Smooth muscle cell (in vitro differentiated cells): Measurements from ENCODE around the gene SDHC. TPM values are rescaled to one million over a fixed set of nuclear protein-coding genes. Genes with fewer than 3 reads are reported as not detected.
A peak's percentile ranks its signal among the peaks of the same experiment; 100 is the strongest.
"Not testable (repeated sequence)": the region's sequence is repeated elsewhere in the genome, so short reads cannot be mapped to it uniquely, and the experiment has no call there.

Source experiments
- DNase-seq: peaks from one replicate; lab custom pipeline; 2025; ENCODE audit not compliant: unreplicated experiment; lab: John Stamatoyannopoulos, UW
- H2AFZ ChIP-seq: fragments of 200-600 bp; sonication (generic); 2 replicates; pipeline ENCODE4 v1.6.0; 2016; ENCODE audit warnings: antibody characterized with exemption, low read depth, mild to moderate bottlenecking
- H3F3A ChIP-seq: fragments of 200-600 bp; sonication (generic); 2 replicates; pipeline ENCODE4 v1.6.0; 2017; ENCODE audit warnings: antibody characterized with exemption, low read depth
- H3K27ac ChIP-seq: fragments of 200-600 bp; sonication (generic); 2 replicates; pipeline ENCODE4 v1.5.1; 2016; ENCODE audit warnings: low read depth, mild to moderate bottlenecking
- H3K27me3 ChIP-seq: fragments of 200-600 bp; sonication (generic); 2 replicates; pipeline ENCODE4 v1.6.1; 2016; ENCODE audit warnings: low read depth, mild to moderate bottlenecking
- H3K36me3 ChIP-seq: fragments of 200-600 bp; sonication (generic); 2 replicates; pipeline ENCODE4 v1.5.1; 2016; ENCODE audit warnings: low read depth
- H3K4me1 ChIP-seq: fragments of 200-600 bp; sonication (generic); 2 replicates; pipeline ENCODE4 v1.5.1; 2016; ENCODE audit warnings: low read depth
- H3K4me2 ChIP-seq: fragments of 200-600 bp; sonication (generic); 2 replicates; pipeline ENCODE4 v1.6.0; 2016; ENCODE audit warnings: mild to moderate bottlenecking
- H3K4me3 ChIP-seq: fragments of 200-600 bp; sonication (generic); 2 replicates; pipeline ENCODE4 v1.5.1; 2016; ENCODE audit warnings: mild to moderate bottlenecking
- H3K79me2 ChIP-seq: fragments of 200-600 bp; sonication (generic); 2 replicates; pipeline ENCODE4 v1.6.0; 2016; ENCODE audit warnings: low read depth, mild to moderate bottlenecking
- H3K9ac ChIP-seq: fragments of 200-600 bp; sonication (generic); 2 replicates; pipeline ENCODE4 v1.6.0; 2016; ENCODE audit warnings: low read depth
- H3K9me3 ChIP-seq: fragments of 200-600 bp; sonication (generic); replicated peaks from 2 replicates; pipeline ENCODE4 v1.5.1; 2016; ENCODE audit warnings: low read depth
- H4K20me1 ChIP-seq: fragments of 200-600 bp; sonication (generic); 2 replicates; pipeline ENCODE4 v1.6.0; 2016; ENCODE audit warnings: low read depth
- CTCF ChIP-seq: fragments of 200-600 bp; sonication (generic); IDR thresholded peaks from 2 replicates; pipeline ENCODE4 v1.5.1; 2017; ENCODE audit warnings: borderline replicate concordance, mild to moderate bottlenecking, antibody characterized with exemption; ENCODE audit not compliant: insufficient read depth, poor library complexity, severe bottlenecking
- WGBS: methylation state at CpG from one replicate; pipeline ENCODE4 v1.1.7; 2016; ENCODE audit warnings: low lambda C conversion rate; 5-methylcytosine and 5-hydroxymethylcytosine counted together
- polyA plus RNA-seq: library from polyadenylated mRNA; unstranded; fragments of >200 nt; fragmentation: Nextera tagmentation; extraction: Ambion mirVana; gene quantifications from 2 replicates; pipeline ENCODE4 v1.2.1, GENCODE V29; 2016
- total RNA-seq: library from RNA; depleted of rRNA; stranded (reverse); fragments of >200 nt; gene quantifications from 2 replicates; pipeline ENCODE4 v1.2.3, GENCODE V29; 2014

SDHC gene
- total and polyA plus RNA-seq, 2 experiments from 2014 or later = 179 to 342 TPM

DNA sequence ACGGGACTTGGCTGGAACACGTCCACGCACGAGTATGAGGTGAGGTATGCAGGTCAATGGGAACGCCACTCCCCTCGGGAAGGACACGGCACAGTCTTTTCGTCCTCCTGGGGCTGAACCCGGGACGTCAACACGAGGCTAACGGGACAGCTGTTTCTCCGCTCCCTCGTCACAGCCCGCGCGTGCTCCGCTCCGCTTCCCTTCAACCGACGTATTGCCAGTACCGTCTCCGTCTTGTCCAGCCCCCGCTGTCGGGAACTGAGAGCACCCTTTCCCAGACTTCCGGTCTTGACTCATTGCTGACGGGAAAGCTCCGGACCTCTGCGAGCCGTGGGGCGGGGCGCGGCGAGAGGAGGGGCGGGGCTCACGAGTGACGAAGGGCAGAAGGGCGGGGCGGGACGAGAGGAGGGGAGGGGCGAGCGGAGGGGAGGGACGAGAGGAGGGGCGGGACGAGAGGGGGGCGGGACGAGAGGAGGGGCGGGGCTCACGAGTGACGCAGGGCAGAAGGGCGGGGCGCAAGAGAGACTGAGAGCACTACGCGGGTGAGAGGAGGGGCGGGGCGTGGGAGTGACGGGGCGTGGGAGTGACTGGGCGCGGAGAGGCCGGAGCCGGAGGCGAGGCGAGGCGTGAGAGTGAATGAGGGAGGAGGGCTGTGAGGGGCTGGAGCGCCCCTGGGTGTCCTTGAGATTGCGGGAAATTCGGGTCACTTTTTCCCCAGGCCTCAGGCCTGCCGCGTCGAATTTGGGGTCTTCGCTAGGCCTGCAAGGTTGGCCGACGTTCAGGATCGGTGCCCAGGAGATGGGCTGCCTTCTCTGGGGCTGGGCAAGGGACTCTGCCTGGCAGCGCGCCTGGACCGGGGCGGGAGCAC lies 75.7 kb downstream of the SDHC start:
- WGBS = under 1% methylated on average over 50 of the region's 79 CpGs

DNA sequence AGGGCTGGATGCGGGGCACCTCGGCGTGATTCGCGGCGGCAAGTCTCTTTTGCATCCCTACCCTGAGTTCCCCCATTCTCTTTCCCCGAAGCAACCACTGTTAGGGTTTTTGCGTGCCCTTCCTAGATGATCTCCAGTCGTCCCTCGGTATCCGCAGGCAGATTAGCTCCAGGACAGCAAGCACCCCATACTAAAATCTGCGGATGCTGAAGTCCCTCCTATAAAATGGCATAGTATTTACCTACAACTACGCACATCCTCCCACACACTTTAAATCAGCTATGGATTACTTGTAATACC lies 76.3 kb downstream of the SDHC start:
- no peak for TF ChIP-seq CTCF
- Histone ChIP-seq H3K9me3 (no peaks in the 10 kb centered on the region), H3K27me3 (no peaks in the 10 kb centered on the region), H3K4me3 (peak overlapping the region; percentile 65), H3K9ac (peak overlapping the region; percentile 73), H3K4me2 (peak overlapping the region; percentile 93), H4K20me1 (no peaks in the 10 kb centered on the region), H3K79me2 (no peaks in the 10 kb centered on the region), H3K4me1 (no peaks in the 10 kb centered on the region), H3K27ac (peak overlapping the region; percentile 34), H2AFZ (peak overlapping the region; percentile 89), H3K36me3 (no peaks in the 10 kb centered on the region), H3F3A (no peaks in the 10 kb centered on the region)
- DNase-seq = no peak
- WGBS = 10% methylated on average over 13 of the region's 13 CpGs

More for the DNA sequence above, 75.7 kb downstream of the SDHC start:
- H3K9ac ChIP-seq = peak overlapping the region; percentile 84
- peak overlapping the region; percentile 93 for H3K4me2 ChIP-seq
- peak overlapping the region; percentile 89 for H2AFZ ChIP-seq
- H3K27ac ChIP-seq = peak overlapping the region; percentile 87
- no peaks in the 10 kb centered on the region for H4K20me1 ChIP-seq
- no peaks in the 10 kb centered on the region for H3K9me3 ChIP-seq
- no peaks in the 10 kb centered on the region for H3K4me1 ChIP-seq
- peak overlapping the region; percentile 65 for H3K4me3 ChIP-seq
- no peaks in the 10 kb centered on the region for H3K27me3 ChIP-seq
- DNase-seq = peak; percentile 94
- H3K79me2 ChIP-seq = no peaks in the 10 kb centered on the region
- no peak for TF ChIP-seq CTCF
- no peaks in the 10 kb centered on the region for H3K36me3 ChIP-seq
- no peaks in the 10 kb centered on the region for H3F3A ChIP-seq

DNA sequence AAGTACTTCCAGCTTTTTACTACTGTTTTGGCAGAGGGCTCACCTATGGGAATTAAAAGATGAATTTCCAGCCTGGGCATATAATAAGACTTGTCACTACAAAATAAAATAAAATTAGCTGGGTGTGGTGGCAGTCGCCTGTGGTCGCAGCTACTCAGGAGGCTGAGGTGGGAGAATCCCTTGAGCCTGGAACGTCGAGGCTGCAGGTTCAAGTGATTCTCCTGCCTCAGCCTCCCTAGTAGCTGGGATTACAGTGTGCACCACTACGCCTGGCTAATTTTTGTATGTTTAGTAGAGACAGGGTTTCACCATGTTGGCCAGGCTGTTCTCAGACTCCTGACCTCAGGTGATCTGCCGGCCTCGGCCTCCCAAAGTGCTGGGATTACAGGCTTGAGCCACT lies 77.0 kb downstream of the SDHC start:
- H3K4me2 ChIP-seq = peak overlapping the region; percentile 93
- not testable (repeated sequence) for H2AFZ ChIP-seq, DNase-seq, H3K36me3 ChIP-seq, H4K20me1 ChIP-seq, H3K9me3 ChIP-seq, H3K79me2 ChIP-seq, H3K27me3 ChIP-seq, H3F3A ChIP-seq, H3K27ac ChIP-seq, H3K4me1 ChIP-seq
- H3K9ac ChIP-seq = peak overlapping the region; percentile 73
- H3K4me3 ChIP-seq = peak overlapping the region; percentile 65
- 96% methylated on average over 7 of the region's 7 CpGs for WGBS

GRCh38 chr1:161391611-161392010 lies 77.4 kb downstream of the SDHC start:
- Histone ChIP-seq H4K20me1 (no peaks in the 10 kb centered on the region), H2AFZ (no peak overlapping the region), H3K4me1 (no peaks in the 10 kb centered on the region), H3K27me3 (no peaks in the 10 kb centered on the region), H3K4me3 (no peak overlapping the region), H3K9me3 (no peaks in the 10 kb centered on the region), H3K36me3 (no peaks in the 10 kb centered on the region), H3K79me2 (no peaks in the 10 kb centered on the region), H3F3A (no peaks in the 10 kb centered on the region), H3K27ac (no peak overlapping the region), H3K4me2 (no peak overlapping the region), H3K9ac (no peak overlapping the region)
- no peak for DNase-seq
- 100% methylated on average over 8 of the region's 8 CpGs for WGBS
- no peak for TF ChIP-seq CTCF
